ENCODE results near the gene SMIM10L1. TPM values are rescaled to one million over a fixed set of nuclear protein-coding genes. Genes with fewer than 3 reads are reported as not detected.

The SMIM10L1 gene
- 8.6 TPM for total RNA-seq
- long read RNA-seq, full-length matches to known transcripts = 85 of 85 reads
- long read RNA-seq, partial matches to known transcripts = 0 of 85 reads
- long read RNA-seq, other reads (novel, unspliced or antisense) = 0 of 85 reads

DNA sequence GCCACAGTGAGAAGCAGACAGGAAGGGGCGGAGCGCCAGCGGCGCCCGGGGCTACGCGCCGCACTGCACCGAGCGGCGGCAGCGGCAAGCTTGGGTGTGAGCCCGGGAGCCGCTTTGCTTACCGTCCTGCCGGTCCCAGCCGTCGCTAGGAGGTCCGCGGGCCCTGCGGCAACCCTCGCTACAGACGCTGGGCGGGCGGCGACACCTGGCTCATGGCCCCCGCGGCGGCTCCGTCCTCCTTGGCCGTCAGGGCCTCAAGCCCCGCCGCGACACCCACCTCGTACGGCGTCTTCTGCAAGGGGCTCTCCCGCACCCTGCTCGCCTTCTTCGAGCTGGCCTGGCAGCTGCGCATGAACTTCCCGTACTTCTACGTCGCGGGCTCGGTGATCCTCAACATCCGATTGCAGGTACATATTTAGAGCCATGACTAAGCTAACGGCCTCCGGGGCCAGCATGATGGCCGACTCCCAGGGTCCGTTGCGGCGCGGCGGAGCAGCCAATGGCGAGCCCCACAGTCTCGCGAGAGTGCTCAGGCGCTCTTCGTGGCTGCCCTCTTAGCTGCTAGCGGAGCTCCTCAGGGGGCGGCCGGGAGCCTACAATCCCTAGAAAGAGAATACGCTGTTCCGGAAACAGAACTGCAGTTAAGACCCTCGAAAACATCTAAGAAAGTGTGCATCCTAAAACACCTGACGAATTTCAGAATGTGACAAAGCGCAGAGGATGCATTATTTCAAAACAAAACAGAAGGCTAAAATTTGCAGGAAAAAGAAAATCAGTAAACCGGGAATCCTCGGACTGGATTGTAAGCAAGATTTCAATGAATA is at the start of gene SMIM10L1:
Gene SMIM10L1, plus strand, starts transcription at position 50 of the 824 bp plus-strand sequence. Its CDS starts 163 bp downstream, at position 213.
- DNase-seq (ENCODE audit: low spot score) = peak; percentile 97

DNA sequence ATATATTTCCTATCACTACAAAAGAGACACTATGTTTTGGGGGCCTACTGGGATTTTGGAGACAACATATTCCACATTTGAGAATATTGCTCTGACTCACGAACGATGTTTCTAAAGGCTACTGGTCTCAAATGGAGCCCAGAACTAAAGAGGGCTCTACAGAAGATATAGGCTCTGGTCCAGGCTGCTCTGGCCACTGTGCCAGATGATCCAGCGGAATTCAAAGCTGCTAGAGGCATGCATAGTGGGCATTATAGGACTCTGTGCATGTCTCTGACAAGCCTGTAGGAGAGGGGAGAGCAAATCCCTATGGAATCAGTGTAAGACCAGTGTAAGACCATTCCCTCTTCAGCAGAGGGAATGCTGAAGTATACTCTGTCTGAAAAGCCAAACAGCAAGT is 40.6 kb upstream of the SMIM10L1 start:
- DNase-seq (ENCODE audit: low spot score) = no peak

DNA sequence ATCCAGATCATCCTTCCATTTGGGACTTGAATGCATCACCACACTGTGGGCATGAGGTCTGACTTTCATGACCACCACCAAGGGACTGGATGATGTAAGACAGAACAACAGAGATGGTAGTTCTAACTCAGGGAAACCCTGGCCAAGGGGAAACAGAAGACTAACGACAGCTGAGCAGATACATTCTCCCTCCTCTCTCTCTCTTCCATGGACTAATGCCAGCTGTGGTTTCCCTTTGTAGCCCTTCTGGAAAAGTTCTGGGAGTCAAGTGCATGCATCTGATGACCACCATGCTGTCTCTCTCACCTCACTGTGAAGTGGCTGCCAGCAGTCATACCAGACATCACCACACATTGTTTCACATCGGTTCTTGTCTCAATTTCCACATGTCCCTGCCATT is 40.0 kb upstream of the SMIM10L1 start:
- DNase-seq (ENCODE audit: low spot score) = no peak

DNA sequence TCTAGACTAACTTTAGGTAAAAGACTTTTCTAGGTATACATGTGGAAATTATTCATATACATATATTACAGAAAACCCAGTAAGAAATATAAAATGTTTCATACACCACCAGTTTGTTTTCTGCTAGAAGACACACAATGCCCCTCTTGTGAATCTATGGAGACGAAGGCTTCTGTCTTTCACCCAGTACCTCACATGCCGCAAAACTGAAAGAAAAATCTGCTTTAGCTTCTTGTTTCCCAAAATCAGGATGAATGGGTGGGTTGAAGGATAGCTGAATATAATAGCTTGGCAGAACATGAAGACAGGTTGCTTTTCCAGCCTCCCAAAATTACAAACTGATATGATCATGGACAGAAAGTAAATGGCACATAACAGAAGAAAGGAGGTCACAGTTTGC is 37.8 kb upstream of the SMIM10L1 start:
- no peak for DNase-seq (ENCODE audit: low spot score)

DNA sequence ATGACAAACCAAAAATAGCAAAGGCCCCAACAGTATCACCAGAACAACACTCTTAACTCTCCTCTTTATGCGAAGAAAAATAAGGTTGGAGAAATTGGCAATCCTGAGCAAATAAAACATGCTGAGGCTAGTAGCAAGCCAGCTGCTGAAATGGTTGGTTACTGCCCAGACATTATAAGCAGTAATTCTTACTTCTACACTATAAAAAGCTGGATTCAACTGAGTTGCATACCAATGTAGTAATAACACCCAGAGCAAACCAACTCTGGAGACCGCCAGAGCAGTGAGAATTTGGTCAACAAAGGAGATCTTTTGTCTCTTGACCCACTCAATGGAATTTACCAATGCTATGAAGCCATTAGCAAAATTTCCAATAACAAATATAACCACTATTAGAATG is 37.2 kb upstream of the SMIM10L1 start:
- DNase-seq (ENCODE audit: low spot score) = no peak

DNA sequence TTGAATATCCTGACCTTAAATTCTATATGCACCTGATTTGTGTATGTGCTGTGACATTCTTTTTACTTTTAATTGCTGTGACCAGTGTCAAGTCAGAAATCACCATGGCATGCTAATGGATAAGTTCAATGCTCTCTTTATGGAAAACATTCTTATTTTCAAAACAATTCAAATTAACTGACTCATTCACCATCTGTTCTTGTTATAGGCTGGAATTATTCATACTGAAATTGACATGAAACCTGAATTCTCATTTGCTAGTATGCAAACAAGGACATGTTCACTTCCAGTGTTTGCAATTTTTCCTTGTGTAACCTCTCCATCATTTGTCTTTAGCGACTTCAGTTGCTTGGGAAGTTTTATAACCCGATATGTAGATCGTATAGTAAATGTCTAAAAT is 36.7 kb upstream of the SMIM10L1 start, which contains the start of gene TAS2R30:
Gene TAS2R30, minus strand, starts transcription at position 340 of the 400 bp plus-strand sequence. CDS start 400 bp downstream, outside the sequence.
- DNase-seq (ENCODE audit: low spot score) = no peak

DNA sequence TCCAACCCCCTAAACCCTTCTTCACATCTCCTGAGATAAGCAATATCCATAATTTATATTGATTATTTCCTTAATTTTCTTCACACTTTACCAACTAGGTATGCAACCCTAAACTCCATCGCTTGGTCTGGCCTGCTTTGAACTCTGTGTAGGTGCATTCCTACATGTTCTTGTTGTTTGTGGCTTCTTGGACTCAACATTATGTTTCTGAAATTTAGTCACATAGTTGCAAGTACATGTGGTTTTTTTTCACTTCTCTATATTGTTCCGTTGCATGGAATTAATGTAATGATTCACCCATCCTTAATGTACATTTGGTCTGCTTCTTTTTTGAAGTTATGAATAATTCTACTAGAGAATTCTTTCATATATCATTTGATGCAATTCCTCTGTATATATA is 34.9 kb upstream of the SMIM10L1 start:
- no peak for DNase-seq (ENCODE audit: low spot score)

DNA sequence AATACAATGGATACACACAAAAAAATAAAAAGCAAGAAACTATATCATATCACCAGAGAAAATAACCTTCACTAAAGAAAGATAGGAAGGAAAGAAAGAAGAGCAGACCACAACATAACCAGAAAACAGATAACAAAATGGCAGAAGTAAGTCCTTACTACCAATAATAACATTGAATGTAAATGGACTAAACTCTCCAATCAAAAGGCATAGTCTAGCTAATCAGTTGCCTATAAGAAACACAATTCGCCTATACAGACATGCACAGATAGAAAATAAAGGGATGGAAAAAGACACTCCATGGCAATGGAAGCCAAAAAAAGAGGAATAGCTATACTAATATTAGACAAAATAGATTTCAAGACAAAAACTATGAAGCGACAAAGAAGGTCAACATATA is 27.6 kb upstream of the SMIM10L1 start:
- no peak for DNase-seq (ENCODE audit: low spot score)

DNA sequence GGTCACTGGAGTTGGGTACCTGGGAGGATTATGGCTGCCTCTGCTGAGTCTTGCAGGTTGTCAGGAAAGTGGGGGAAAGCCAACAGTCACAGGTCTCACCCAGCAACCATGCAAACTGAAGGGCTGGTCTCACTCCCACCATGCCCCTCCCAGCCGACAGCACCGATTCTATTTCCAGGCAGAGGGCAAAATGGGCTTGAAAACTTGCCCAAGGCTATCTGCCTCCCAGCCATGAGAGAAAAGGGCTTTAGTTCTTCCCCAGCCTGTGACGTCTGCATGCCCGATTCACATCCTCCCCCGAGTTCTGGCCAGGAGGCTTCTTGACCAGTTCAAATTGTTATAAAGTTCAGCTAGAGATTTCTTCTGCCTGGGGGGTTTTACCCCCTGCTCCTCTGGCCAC is 26.7 kb upstream of the SMIM10L1 start:
- DNase-seq (ENCODE audit: low spot score) = no peak

DNA sequence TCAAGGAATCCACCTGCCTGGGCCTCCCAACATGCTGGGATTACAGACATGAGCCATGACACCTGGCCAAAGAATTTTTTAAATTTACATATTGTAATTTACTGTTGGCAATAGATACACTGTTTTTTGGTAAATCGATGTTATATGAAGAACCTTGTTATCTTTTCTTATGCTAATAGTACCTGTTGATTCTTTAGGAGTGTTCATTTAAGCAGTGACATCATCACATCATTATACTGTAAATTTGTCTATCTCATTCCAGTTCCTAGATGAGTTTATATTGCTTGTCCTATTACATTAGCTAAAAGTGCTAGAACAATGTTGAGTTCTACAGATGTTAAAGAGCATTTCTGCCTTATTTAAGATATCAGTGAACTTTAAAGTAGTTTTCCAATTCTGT is 23.6 kb upstream of the SMIM10L1 start:
- DNase-seq (ENCODE audit: low spot score) = no peak

DNA sequence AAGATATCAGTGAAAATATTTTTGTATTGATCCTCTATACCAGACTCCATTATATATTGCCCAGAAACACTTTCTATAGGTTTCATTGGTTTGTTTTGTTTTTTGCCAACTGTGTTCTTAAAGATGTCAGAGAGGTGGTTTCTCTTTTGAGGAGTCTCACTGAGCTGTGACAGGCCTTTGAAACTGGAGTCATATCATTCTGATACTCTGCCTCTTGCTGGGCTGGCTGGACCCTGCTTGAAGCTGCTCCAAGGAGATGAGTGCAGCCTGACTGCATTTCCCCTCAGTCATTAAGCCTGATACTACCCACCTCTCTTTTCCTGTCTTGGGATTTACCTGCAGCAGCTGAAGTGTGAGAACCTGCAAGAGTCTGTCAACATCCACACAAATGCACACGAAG is 20.2 kb upstream of the SMIM10L1 start:
- no peak for DNase-seq (ENCODE audit: low spot score)

DNA sequence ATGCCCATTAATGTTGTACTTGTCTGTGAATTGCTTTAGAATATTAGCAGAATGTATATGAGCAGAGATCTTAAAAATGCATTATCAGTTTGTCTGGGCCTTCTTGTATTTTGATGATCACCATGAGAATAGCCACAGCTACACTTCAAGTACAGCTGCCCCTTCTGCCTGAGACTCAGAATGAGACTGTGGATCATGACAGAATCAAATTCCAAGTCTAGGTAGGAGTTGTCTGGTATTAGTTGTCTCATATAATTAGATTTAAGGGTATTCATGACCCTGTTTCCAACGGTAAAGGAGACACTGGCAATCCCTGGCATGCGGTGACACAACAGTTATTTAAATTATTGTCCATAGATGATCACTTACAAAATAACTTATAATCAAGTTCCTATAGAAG is 18.3 kb upstream of the SMIM10L1 start:
- no peak for DNase-seq (ENCODE audit: low spot score)

DNA sequence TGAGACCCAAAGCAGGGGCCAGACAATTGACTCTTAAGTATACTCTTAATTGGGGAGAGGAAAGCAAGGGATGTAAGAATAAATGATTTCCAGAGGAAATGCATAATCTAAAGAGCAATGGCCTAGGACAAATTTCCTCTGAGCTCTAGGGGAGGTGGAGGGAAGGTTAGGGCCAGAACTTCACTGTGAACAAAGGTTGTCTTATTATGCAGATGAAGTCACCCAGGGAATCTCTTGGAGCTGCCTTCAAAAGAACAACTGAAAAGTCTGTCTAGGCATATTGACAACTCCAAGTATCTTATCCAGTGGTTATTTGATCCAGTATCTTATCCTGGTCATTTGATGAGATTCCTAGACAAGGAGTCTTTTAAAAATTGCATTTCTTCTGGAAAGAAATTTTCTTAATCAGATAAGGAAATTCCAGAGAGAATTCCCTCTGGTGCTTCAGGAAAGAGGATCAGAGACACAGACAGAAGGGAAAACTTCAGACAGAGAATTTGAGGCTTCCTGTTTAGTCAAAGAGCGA is 16.5 kb upstream of the SMIM10L1 start:
- no peak for DNase-seq (ENCODE audit: low spot score)

DNA sequence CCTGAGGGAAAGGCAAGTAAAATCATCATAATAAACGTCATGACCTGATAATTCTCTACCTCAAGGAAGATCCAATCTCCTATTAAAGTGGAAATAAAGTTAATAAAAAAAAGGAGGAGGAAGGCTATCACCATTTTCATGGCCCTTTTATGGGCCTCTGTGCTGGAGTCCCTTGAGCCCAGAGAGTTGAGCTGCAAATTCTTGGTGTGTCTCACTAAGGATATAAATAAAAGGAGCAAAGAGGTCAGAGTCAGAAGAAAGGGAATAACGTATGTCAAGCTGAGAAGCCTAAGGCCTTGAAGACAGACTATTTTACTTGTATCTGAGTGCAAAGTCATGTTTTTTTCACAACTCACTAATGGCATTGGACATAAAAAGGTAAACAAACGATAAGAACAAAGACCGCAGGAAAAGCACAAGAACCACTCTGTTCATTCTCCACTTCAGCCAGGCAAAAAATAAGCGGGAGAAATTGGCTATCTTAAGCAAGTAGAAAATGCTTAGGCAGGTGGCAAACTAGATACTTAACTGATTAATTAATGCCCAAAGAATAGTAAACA is 12.0 kb upstream of the SMIM10L1 start:
- DNase-seq (ENCODE audit: low spot score) = no peak

DNA sequence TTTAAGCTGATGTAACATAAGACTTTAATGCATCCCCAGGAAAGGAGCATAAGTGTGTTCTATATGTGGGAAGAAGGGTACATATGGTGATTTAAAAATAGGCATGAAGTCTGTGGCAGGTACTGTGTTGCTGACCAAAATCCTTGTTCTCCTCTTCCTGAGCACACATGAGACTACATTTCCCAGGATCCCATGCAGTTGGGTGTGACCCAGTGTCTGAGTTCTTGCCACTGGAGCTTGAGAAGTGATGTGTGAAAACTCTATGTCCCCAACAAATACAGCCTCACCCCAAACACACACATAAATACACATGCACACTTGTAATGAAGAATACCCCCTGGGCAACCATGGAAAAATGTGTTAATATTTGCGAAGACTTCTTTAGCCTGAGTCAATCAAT is 8.5 kb upstream of the SMIM10L1 start:
- DNase-seq (ENCODE audit: low spot score) = no peak

DNA sequence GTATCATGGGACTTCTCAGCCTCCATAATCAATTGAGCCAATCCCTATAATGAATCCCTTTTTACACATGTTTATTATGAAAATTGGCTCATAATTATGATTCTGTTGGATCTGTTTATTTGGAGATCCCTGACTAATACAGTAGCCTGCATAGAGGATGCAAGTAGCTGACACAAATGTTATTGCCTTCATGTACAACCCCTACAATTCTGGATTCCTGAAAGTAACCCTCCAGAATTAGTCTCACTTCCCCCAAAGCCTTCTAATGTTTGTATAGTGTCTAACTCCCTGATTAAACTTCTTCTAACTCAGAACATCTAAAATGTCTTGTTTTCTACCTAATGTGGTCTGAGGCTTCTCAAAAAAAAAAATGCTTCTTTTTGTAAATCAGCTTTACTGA is 6.6 kb upstream of the SMIM10L1 start:
- DNase-seq (ENCODE audit: low spot score) = no peak

DNA sequence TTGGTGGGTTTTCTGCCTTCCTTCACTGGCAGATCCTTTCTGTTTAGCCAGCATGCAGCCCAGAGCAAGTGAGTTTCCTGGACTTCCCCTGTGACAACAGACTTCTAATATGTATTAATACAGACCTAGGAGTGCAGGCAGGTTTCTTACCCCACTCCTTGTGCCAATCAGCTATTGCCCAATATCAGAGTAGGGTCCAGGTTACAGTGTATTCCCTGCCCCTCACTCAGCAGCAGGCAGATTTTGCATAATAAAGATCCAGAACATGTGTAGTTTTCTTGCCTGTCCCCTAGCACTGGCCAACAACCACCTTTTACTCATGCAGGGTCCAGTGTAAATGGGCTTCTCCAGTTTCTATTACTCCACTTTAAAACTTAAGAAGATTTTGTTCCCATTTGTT is 4.7 kb upstream of the SMIM10L1 start:
- no peak for DNase-seq (ENCODE audit: low spot score)

DNA sequence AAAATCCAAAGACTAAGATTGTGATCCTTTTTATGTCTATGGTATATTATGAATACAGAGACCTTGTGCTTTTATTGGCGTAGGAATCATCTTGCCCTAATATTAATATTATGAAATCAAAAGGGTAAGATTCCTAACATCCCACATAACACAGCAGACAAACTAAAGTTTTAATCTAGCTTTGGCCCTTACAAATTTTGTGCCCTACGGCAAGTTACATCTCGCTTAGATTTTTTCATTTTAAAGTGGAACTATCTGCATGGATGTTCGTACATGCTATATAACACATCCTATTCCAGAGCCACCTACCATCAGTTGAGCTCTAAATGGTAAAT is 217 bp upstream of the SMIM10L1 start:
- no peak for DNase-seq (ENCODE audit: low spot score)

DNA sequence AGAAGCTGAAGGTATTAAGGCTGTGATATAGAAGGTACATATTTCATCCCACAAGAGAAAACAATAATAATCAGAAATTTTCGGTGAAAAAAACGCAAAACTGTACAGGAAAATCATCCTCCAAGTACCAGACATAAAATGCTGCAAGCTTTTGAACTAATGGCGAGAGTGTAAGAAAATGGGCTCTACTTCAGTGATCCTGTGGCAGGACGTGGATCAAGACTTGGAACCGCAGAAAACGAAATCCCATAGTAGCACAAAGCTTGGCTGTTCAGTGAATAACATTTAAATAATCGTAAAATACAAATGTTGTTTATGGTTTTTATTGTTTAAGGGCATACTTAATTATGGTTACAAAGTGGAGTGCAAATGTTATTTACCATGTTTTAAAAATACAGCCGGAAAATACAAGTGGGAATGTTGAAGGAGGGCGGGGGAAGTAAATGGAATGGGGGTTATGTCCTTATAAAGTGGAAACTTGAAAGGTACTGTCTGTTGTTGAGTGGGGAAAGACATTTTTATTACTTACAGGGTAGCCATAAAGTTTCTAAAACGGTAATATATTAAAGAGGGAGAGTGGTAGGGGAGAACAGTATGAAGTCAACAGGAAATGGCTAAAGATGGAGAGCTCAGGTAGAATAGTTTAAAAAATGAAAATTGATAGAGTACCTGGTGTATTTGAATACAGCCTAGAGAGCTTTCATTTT is 1.1 kb downstream of the SMIM10L1 start:
- no peak for DNase-seq (ENCODE audit: low spot score)

DNA sequence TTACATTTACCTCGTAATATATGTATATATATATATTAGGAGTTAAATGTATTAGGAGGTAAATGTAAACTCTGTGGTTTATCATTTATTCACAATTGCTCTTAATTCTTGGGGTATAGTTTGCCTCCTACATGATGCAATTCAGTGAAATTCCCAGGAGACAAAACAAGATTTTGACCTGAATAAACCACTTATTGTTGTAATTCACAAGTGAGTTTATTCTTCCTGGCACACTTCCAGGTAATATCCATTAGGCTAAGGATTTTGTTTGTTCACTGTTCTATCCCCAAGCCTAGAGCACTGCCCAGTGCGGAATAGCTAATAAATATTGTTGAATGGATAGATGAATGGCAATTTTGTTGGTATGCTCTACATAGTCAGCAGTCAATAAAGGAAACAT is 3.0 kb downstream of the SMIM10L1 start:
- no peak for DNase-seq (ENCODE audit: low spot score)

DNA sequence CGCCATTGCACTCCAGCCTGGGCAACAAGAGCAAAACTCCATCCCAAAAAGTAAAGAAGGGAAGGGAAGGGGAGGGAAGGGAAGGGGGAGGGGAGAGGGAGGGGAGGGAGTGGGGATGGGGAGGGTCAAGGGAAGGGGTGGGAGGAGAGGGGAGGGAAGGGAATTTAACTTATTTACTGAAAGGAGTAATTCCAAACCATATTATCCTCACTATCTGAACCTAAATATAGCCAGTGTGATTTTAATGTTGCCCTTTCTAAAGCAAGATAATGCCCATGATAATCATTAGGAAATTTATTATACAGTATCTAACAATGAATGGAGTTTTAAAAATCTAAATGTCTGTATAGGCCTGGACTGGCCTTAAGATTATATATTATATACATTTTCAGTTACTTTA is 7.3 kb downstream of the SMIM10L1 start:
- no peak for DNase-seq (ENCODE audit: low spot score)

DNA sequence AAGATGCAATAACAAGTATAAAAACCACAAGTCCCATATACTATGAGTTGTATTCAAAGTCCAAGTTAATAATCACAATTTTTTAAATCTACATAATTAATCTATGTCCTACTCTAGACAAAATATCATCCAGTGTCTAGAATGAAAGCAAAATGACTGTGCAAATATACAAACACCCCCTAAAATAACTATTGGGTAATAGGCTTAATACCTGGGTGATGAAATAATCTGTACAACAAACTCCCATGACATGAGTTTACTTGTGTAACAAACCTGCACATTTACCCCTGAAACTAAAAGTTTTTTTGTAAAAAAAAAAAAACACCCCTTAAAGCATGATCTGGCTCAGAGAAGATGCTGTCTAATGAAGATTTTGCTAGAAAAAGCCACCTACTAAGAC is 11.5 kb downstream of the SMIM10L1 start:
- no peak for DNase-seq (ENCODE audit: low spot score)

Data from mesenteric fat pad (tissue), 1 donor.